Measurements from ENCODE around the gene ZNF605.

DNA sequence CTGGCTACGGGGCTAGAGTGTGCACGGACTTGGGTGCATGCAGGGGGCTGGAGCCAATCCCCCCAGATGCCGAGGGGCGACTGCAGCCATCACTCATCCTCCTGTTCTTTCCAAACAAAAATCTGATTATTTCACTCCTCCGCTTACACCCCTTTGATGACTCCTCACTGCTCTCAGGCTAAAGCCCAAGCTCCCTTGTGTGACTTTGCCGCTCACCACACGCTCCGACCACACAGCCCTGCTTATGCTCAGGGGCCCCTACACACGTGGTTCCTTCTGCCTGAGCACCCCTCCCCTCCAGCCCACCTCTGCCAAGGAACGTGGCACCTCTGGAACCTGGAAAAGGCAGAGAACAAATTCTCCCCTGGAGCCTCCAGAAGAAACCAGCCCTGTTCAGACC, 82.4 kb downstream of the ZNF605 start:
- TF ChIP-seq, protein P1, sequence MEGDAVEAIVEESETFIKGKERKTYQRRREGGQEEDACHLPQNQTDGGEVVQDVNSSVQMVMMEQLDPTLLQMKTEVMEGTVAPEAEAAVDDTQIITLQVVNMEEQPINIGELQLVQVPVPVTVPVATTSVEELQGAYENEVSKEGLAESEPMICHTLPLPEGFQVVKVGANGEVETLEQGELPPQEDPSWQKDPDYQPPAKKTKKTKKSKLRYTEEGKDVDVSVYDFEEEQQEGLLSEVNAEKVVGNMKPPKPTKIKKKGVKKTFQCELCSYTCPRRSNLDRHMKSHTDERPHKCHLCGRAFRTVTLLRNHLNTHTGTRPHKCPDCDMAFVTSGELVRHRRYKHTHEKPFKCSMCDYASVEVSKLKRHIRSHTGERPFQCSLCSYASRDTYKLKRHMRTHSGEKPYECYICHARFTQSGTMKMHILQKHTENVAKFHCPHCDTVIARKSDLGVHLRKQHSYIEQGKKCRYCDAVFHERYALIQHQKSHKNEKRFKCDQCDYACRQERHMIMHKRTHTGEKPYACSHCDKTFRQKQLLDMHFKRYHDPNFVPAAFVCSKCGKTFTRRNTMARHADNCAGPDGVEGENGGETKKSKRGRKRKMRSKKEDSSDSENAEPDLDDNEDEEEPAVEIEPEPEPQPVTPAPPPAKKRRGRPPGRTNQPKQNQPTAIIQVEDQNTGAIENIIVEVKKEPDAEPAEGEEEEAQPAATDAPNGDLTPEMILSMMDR (IDR thresholded peaks at IDR 0.05 in 2 of 3, conservative IDR thresholded peaks at IDR 0.05 in 1 of 3; ENCODE audit: control insufficient read depth in 2 of 3, extremely low read depth in 1 of 3, insufficient read depth in 1 of 3, low read depth in 3 of 3, low read length in 3 of 3), result no peak
- no peak for TF ChIP-seq EP300 (IDR thresholded peaks at IDR 0.05; ENCODE audit: borderline replicate concordance in 1 of 2, control insufficient read depth in 1 of 2, low read depth in 2 of 2, low read length in 2 of 2)
- no peak for TF ChIP-seq POLR2A (IDR thresholded peaks at IDR 0.05; ENCODE audit: low read depth, low read length)
- no peak for TF ChIP-seq CBFB (IDR thresholded peaks at IDR 0.05; ENCODE audit: low read depth)
- no peak for TF ChIP-seq SPI1 (IDR thresholded peaks at IDR 0.05; ENCODE audit: borderline replicate concordance, insufficient read depth, low read depth, low read length)
- no peak for TF ChIP-seq EZH2 (IDR thresholded peaks at IDR 0.05; ENCODE audit: borderline replicate concordance, control insufficient read depth, low read depth, low read length)
- no peak for TF ChIP-seq POLR2AphosphoS5 (IDR thresholded peaks at IDR 0.05; ENCODE audit: low read length)
- no peak for TF ChIP-seq CBX3 (IDR thresholded peaks at IDR 0.05; ENCODE audit: borderline replicate concordance, low read depth)
- TF ChIP-seq RFX5 (IDR thresholded peaks at IDR 0.05; ENCODE audit: low read depth, low read length), result no peak
- no peak for TF ChIP-seq GATAD2B (conservative IDR thresholded peaks at IDR 0.05; ENCODE audit: low read depth)
- TF ChIP-seq ZZZ3 (IDR thresholded peaks at IDR 0.05; ENCODE audit: control insufficient read depth, insufficient read length, low read depth), result no peak
- no peak for TF ChIP-seq NKRF (conservative IDR thresholded peaks at IDR 0.05)
- no peak for TF ChIP-seq RBBP5 (conservative IDR thresholded peaks at IDR 0.05)

Data from GM12878 (cell line).